RKO (cell line): ENCODE data around the gene MAPK7.

Experiments
- DNase-seq: peaks from one replicate; pipeline ENCODE4 v3.0.0-alpha.2; 2016; ENCODE audit warnings: low spot score

Gene MAPK7

DNA sequence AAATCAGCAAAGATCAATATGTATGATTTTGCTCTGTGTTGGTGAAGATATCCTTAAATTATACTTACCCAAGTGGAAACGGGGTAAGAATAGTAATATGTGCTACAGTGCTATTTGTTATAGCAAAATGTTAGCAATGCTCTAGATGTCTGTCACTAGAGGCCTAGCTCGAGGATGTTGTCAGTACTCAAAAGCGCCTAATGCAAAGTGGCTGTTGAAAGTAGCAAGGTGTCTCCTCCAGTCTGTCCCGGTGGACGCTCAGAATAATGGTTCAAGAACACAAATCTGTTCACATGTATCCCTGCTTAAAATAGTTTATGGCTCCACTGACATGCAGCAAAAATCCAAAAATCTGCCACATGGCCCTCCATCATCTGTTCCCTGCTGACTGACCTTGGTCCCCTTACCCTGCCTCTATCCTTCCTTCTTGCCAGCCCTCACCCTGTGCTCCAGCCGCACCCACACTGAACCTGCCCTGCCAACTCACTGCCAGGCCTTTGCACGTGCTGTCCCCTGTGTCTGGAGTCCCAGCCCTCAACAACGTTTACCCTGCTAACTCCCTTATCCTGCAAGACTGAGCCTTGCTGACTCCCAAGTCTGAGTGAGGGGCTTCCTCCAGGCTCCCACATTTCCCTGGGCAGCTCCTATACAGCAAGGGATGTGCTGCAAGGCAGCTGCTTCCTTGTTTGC is 23.2 kb downstream of the MAPK7 start:
- DNase-seq: no peak

DNA sequence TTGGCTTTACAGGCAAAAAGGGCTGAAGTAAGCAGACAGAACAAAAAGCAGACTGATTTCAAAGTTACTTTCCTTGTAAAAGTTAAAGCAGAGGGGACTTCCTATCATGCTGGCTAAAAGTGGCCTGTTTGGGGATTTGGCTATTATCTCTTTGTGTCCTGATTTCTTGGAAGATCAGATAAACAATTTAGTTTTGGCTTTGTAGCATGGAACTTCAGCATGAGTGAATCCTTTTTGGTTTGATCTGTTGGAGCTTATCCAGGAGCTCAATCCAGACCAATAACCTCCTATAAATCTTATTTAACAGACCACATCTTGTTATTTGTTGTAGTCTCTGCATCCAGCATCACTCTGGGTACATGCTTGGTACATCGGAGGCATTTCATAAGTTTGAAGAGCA is 23.9 kb downstream of the MAPK7 start:
- DNase-seq: no peak

DNA sequence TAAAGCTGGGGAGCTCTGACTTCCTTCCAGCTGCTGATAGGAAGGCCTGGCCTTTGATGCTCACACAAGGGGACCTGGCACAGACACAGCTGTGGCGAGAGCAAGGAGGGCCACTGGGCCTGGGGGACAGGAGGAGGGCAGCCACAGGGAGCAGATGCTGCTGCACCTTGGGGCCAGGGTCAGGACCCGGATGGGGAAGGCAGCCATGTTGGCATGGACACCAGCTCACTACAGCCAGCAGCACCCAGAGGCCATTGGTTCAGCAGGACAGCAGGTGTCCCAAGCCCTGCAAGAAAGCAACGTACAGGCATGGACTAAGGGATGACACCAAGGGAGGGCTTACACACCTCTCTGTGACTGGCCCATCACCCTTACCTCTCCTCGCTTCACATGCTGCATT is 24.7 kb downstream of the MAPK7 start:
- no peak for DNase-seq

DNA sequence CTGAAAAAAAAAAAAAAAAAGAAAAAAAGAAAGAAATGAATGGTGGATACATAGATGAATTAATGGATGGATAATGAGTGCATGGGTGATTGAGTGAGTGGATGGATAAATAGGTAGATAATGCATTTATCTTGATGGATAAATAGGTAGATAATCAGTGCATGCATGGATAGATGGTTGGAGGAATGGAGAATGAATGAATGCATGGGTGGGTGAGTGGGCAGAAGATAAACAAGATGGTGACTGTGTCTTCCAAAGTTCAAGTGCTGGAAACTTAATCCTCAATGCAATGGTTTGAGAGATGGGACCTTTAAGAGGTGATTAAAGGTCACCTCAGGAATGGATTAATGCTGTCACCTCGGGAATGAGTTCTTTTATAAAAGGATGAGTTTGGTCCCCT is 26.0 kb downstream of the MAPK7 start:
- no peak for DNase-seq

DNA sequence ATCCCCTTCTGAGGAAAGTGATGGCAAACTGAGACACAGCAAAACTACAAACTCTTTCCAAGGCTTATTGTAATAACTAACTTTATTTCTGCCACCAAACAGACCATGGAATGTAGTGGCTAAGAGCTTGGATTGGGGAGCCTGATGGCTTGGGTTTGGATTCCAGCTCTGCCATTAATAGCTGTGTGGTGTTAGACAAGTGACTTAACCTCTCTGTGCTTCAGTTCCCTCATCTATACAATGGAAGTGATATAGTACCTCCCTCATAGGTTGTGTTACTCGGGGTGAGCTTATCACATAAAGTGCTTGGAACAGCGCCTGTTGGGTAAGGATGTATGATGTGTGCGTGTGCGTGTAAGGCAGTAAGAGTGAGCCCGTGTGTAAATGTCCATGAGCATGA is 26.8 kb downstream of the MAPK7 start:
- no peak for DNase-seq

DNA sequence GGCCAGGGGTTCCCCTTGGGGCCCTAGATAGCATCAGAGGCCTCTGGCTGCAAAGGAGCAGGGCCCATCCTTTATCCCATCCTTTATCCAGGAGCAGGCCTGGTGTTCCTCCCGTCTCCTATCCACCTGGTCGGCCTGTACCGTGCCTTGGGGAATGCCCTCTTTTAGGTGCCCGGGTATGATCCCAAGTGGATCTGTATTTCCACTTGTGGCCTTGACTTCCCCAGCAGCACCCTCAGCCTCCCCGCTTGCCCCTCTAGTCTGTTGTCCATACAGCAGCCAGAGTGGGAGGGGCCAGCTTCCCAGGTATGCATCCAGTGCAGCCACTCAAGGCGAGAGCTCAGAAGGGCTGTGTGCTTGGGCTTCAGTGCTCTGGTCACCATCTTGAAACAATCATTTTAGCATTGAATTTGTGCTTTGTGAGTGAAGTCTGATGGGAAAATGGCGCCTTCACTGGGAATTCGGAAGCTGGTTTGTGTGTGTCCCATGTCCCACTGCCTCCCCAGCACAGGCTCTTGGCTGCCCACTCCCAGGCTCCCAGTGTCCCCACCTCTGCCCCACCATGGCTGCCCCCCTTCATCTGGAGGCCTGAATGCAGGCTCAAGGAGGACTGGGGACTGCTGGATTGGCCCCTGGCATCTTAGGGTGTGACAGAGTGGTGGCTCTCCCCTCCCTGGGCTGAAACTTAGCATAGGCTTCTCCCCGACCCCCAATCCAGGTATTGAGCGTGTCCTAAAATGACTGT is 29.5 kb downstream of the MAPK7 start:
- no peak for DNase-seq

DNA sequence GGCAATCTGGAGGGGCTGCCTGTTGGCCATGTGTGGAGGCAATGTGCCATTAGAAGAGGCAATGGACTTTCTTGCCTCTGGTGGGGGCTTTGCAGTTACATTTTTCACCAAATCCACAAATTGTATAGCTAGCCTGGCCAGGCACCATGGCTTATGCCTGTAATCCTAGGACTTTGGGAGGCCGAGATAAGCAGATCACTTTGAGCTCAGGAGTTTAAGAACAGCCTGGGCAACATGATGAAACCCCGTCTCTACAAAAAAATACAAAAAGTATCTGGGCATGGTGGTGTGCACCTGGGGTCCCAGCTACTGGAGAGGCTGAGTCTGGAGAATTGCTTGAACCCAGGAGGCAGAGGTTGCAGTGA is 30.0 kb downstream of the MAPK7 start:
- DNase-seq: no peak

DNA sequence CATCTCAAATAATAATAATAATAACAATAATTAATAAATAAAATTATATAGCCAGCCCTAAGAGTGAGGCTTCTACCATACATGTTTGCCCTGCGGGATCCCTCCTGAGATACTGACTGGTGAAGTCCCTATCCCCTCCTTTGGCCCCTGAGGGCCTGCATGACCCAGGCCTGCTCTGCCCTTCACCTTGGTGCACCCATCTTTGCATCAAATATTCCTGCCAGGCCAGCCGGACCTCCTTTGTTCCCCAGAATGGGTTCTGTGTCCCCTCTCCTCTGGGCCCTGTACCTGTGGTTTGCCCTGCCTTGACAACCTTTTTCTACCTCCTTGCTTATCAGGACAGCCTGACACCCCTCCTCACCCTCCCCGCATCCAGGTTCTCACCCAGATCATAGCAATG is 30.8 kb downstream of the MAPK7 start:
- DNase-seq: no peak

DNA sequence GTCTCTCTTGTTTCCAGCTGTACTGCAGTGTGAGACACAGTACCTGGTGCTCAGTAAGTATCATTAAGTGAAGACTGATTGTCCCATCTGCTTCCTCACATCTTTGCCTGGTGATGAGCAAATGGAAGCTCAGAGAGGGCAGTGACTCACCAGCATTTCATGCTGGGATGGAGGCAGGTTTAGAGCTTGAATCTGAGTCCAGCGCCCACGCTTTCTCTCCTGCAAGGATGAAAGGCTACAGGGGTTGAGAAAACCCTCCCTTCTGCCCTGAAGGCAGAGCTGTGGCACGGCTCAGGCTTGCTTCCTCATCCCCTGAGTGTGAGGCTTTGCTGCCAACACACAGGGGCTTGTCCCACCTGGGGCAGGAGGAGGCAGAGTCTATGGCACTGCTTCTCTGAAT is 31.2 kb downstream of the MAPK7 start:
- DNase-seq: peak; percentile 50

DNA sequence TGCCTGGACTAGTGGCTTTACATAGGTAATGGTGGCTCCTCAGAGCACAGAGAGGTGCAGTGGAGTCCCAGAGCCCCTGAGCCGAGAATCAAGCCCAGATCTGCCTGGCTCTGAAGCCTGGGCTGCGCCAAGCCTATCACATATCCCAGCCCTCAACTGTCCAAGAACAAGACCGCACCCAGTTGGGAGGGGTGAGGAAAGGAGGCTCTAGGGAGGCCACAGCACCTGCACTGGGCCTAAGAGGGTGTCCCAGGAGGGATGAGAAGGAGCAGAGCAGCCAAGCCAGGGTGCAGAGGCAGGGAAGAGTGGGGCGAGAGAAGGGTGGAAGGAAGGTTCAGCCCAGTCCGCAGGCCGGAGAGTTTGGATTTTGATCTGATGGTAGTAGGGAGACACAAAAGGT is 31.8 kb downstream of the MAPK7 start:
- DNase-seq: no peak

DNA sequence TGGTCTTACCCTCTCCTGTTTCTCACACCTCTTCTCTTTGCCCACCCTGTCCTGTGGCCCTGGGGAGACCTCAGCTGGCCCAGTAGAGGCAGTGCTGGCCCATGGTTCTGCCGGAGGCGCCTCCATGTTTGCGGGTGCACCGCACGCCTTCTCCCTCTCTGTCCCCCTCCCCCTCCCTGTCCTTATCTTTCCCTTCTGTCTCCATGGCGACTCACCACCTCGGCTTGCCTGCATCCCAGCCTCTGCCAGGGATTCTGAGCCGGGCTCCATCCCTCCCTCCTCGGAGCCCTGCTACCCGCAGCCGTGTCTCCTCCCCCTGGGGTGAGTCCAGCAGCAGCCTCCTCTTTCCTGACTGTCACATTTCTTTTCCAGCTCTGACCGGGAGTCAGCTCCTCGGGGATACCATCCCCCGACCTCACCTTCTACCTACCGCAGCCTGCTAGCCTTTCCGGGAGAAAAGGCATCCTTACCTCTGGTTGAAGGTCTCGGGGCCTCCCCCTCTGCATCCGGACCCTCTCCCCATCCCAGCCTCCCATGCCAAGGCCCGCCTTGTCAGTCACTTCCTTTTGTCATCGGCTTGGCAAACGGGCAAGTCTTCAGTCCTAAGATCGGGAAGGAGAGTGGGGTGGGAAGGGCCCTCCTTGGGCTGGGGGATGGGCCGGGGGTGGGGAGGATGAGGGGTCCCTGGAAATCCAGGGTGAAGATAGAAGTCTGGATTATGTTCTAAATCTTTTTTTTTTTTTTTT is 32.8 kb downstream of the MAPK7 start, which contains the start of gene RNF112:
RNF112 (plus strand) TSS at position 358 of the 746 bp plus-strand sequence; CDS start at position 535, 177 bp downstream.
- DNase-seq: no peak

DNA sequence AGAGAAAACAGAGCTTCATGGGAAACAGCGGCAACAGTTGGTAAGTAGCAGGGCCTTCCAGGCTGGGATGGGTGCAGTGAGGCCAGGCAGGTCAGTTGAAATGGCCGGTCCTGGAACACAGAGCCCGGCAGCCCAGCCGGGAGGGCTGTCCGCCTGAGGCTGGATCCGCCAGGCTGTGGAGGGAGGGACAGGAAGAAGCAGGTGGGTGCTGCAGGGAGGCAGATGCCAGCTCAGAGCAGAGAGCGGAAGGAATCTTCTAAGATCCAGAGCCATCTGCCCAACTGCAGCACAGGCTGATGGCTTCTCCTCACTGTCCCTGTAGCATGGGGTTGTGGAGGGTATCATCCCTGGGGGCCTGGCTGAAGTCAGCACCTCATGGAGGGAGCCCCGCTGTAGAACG is 33.3 kb downstream of the MAPK7 start:
- no peak for DNase-seq

DNA sequence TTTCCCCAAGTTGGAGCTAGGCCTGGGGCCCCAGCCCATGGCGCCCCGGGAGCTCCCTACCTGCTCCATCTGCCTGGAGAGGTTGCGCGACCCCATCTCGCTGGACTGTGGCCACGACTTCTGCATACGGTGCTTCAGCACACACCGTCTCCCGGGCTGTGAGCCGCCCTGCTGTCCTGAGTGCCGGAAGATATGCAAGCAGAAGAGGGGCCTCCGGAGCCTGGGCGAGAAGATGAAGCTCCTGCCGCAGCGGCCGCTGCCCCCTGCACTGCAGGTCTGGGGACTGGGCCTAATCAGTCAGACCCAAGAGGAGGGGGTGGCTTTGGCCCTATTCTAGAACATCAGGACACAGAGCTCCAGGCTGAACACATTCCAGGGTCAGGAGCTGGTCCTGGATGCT is 34.2 kb downstream of the MAPK7 start:
- DNase-seq: no peak

DNA sequence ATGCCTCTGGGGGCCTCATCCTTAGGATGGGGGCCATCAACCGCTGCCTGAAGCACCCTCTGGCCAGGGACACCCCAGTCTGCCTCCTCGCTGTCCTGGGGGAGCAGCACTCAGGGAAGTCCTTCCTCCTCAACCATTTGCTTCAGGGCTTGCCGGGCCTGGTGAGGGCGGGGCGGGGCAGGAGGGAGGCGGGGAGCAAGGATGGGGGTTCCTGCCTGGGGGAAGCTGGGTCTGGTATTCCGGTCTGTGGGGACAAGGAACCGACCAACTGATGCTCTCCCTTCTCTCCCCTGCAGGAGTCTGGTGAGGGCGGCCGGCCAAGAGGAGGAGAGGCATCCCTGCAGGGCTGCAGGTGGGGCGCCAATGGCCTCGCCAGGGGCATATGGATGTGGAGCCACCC is 34.7 kb downstream of the MAPK7 start:
- no peak for DNase-seq

DNA sequence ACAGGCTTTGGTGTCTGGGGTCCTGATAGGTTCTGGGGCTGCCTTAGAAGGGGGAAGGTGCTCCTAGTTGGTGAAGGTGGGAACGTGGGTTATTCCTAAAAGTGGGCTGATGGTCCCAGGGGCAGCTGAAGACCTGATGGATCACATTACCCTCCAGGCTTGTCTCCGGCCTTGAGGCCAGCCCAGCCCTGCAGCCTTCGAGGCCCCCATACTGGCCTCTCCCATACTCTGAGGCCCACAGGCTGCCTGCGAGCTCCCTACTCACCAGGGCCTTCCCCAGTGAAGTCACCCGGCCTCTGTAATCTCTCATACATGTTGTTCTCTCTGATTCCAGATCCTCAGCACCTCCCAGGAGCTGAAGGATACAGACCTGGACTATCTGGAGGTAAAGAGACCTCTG is 35.5 kb downstream of the MAPK7 start:
- no peak for DNase-seq

DNA sequence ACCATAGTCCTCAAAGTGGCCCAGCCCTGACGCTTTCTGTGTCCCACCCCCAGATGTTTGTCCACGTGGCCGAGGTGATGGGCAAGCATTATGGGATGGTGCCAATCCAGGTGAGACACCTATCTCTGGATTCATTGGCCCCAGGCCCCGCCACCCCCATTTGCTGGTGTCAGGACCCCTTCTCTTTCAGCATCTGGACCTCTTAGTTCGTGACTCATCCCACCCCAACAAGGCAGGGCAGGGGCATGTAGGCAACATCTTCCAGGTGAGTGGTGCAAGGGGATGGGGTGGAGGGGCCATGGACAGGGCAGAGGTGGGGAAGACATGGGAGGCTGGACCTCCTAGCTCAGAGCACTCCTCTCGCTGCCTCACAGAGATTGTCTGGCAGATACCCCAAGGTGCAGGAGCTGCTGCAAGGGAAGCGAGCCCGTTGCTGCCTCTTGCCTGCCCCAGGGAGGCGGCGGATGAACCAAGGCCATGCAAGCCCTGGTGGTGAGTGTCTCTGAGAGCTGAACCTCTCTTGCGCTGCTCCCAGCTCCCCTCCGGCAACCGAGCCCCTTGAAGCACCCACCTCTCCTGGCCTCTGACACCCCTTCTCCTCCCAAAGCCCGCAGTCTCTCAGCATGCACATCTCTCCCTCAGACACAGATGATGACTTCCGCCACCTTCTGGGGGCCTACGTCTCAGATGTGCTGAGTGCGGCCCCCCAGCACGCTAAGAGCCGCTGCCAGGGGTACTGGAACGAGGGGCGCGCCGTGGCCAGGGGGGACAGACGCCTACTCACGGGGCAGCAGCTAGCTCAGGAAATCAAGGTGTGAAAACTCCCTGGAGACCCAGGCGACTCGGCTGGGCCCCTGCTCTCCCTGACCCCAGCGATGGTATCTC is 36.3 kb downstream of the MAPK7 start:
- no peak for DNase-seq

DNA sequence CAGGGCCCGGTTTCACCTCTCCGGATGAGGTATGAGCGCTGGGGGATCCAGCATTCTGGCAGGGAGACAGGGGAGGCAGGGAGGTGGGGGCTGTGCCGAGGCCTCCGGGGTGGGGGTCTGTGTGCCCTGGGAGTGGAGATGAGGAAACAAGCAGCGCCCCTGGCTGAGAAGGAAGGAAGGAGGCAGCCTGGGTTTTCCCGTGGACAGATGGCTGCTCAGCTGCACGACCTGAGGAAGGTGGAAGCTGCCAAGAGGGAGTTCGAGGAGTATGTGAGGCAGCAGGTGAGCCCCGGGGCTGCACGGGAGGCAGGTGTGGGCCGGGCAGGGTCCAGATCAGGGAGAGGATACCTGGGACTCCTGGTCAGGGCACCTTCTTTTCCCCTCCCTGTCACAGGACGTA is 37.0 kb downstream of the MAPK7 start:
- DNase-seq: no peak

DNA sequence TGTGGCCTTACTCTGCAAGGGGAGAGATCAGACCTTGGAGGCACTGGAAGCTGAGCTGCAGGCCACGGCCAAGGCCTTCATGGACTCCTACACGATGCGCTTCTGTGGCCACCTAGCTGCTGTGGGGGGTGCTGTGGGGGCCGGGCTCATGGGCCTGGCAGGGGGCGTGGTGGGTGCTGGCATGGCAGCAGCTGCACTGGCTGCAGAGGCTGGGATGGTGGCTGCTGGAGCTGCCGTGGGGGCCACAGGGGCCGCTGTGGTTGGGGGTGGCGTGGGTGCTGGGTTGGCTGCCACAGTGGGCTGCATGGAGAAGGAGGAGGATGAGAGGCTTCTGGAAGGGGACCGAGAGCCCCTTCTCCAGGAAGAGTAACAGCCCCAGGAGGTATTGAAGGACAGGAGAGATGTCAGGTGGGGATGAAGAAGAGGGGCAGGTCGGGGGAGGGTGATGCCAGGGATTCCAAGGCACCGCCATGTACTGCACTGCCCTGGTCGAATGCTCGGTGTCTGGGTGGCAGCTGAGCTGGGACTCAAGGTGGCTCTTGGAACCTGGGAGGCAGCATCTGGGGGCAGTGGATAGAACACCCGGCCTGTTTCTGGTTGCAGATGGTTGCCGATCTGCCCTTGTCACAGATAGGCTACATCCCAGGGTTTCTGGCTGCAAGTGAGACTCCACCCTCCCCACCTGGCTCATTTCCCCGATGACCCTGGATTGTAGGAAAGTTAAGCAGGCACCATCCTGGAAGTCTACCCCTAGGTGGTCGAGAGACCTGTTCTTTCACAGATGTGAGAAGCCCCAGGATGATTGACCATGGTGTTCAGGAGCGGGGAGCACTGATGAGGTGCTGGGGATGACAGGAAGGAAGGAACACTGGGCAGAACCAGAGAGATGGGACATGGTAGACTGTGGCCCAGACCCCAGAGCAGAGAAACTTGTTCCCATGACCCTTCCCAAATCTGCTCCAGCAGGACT is 37.8 kb downstream of the MAPK7 start:
- DNase-seq: no peak

DNA sequence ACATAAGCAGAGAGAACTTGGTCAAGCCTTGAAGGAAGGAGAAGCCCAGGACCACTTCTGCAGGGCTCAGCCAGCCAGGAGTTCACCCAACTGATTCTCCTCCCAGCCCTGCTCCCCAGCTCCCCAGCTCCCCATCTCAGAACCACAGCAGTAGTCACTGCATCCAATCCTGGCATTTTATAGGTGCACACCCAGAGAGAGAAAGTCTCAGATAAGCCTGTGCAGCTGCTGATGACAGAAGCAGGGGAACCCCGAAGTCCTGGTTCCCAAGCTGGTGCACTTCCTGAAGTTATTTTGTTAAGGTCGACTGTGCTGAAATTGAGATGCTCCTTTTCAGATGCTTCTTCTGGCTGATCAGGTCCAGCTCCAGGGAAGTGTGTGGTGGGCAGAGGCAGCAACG is 39.3 kb downstream of the MAPK7 start:
- DNase-seq: no peak

DNA sequence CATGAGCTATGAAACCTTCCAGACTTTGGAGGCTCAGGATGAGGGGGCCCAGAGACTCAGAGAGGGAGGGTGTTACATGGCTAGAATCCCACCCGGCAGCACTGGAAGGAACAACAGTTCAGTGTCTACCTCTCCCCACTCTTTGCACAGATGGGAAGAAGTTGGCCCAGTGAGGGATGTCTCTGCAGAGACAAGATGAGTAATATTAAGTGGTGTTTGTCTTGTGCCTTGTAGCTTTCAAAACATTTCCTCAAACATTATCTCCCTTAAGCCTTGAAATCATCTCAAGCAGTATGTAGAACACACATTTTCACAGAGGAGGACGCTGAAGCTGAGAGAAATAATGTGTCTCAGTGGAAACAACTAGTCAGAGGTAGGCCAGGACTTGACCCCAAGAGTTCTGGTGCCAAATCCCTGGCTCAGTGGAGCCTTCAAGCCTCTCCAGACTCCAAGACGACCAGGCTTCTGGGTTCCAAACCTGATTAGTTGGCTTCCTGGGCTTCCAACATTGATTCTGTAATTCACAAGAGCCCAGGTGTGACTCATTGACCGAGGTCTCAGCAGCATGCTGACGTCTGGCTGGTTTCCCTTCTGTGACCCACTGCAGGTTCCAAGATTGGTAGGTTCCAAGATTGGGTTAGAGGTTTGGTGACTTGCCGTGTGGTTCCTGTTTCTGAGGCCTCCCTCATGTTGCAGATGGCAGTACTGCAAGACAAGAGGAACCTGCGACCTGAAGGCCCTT is 40.1 kb downstream of the MAPK7 start:
- peak; percentile 18 for DNase-seq
